Activated CD8-positive, alpha-beta memory T cell treated with anti-CD3 and anti-CD28 coated beads for 24 hours (primary cell): ENCODE data around the gene BMP7.

ENCODE experiments used
- DNase-seq: peaks from one replicate; pipeline ENCODE4 v3.0.0-alpha.2; 2020

Gene BMP7

DNA sequence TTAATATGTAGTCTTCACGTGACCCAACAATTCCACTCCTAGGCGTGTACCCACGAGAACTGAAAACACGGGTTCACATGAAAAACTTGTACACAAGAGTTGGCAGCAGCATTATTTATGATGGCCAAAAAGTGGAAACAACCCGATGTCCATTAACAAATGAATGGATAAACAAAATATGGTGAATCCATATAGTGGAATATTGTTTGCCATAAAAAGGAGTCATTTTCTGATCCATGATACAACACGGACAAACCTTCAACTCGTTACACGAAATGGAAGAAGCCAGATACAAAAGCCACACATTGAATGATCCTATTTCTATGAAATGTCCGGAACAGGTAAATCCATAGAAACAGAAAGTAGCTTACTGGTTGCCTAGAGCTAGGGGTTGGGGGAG is 78.4 kb downstream of the BMP7 start:
- no peak for DNase-seq

- DNase-seq, result no peak
Observed at GRCh38 chr20:57187068-57187634, 79.3 kb downstream of the BMP7 start.

- no peak for DNase-seq
Observed at GRCh38 chr20:57186192-57186591, 80.2 kb downstream of the BMP7 start.

DNA sequence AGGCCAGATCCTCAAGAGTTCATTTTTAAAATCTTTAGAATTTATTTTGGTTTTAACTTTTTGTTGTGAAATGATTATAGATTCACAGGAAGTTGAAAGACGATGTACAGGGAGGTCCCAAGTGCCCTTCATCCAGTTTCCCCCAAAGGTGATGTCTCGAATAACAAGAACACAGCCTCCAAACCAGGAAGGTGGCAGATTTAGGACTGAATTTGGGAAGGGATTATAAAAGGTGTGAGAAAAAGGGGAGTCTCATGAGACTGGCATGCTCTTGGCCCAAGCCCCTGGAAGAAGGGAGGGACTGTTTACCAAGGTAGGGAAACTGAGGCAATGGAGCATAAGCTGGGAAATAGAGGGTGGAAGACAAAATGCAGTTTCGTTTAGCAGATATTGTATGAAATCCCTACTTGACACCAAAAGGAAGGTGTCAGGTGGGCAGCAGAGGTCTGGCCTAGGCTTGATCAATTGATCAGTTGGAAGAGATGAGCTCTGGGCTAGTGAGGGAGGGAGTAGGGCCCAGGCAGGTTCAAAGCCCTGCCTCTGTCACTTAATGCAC is 81.2 kb downstream of the BMP7 start:
- DNase-seq, result no peak

GRCh38 chr20:57183457-57184009 is 82.9 kb downstream of the BMP7 start:
- no peak for DNase-seq

- DNase-seq, result no peak
Observed at GRCh38 chr20:57181639-57182038, 84.8 kb downstream of the BMP7 start.

DNA sequence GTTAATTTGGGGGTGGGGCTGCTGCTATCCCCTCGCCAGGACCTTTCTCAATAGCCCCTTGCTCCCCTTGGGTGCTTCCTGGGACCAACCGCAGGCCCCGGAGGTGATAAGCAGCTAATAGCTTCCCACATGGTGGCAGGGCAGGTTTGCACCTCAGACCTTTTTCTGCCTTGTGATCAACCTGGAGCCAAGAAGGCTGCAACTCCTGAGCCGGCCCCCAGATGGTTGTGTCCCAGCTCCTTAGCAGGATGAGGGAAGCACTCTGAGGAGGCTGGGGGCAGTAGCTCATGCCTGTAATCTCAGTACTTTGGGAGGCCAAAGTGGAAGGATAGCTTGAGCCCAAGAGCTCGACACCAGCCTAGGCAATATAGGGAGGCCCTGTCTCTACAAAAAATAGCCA is 85.5 kb downstream of the BMP7 start:
- no peak for DNase-seq

DNA sequence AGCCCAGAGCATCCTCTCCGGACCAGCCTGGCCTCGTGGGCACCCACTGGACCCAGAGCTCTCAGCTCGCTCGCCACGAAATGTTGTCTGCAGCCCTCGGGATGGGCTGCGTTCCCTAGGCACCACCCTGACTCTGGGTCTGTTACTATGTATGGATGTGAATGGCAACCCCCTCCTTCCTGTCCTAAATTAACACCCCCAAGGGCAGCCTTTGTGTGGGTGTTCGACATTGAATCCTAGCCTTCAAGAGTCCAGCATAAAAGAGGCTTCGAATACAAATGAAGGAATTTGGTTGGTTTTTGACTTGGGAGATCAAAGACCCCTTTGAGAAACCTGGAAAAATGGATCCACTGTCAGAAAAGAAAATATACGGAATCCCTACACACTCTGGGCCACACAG is 86.1 kb downstream of the BMP7 start:
- DNase-seq, result no peak

DNA sequence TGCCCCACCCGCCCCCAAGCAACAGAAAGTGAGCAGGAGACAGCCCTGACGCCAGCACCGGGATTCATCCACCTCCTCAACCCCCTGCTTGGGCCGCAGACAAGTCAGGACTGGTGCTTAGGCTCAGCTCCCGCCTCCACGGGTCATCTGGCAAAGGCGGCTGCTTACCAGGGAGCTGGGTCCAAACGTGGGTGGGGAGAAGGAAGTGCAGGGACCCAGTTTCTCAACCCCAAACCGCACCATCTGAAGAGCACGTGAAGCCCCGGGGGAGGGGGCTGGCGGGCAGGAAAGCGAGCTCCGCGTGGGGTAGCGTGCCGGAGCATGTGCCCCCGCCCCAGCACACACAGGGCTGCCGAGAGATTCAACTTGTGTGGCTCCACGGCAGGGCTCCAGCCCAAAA is 87.2 kb downstream of the BMP7 start:
- no peak for DNase-seq

DNA sequence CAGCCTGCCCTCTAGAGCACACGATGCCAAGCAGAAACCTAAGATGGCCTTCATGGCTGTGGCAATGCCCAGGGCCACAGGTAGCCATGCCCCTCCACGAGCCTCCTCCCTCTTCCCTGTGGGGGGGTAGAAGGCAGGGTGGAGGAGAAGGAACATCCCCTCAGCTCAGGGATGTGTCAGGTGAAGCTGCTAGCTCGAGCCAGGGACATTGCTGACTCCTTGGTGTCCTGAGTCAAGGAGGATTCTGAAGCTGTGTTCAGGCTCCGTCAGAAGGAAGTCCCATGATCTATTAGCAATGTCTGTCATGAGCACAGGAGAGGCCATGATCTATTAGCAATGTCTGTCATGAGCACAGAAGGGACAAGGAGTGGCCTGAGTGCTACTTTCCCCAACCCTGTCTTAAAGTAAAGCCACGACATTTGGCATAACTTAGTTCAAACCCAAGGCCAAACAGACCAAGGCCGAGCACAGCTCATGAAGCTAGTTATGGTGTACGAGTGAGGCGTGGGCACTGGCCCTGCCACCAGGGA is 87.8 kb downstream of the BMP7 start:
- DNase-seq, result no peak

- no peak for DNase-seq
Observed at GRCh38 chr20:57177636-57178280, 88.7 kb downstream of the BMP7 start.

DNA sequence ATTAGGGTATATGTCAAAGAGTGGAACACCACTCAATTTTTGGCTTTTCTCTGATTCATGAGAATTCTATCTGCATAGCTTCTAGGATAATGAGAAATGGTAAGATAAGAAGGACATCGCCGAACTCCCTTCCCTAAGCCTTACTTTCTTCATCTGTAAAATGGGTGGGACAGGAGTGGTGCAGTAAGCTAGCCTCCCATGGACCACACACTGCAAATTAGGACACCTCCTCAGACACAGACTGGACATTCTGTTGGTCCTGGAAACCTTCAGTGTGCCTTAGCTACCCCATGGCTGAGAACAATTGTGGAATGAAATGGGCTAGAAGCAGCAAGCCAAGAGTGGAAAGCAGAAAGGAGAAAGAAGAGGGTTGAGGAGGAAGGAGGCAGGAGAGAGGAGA is 89.6 kb downstream of the BMP7 start:
- DNase-seq, result no peak

- DNase-seq, result no peak
Observed at GRCh38 chr20:57175397-57176010, 90.9 kb downstream of the BMP7 start.

- DNase-seq, result no peak
Observed at GRCh38 chr20:57174737-57175136, 91.7 kb downstream of the BMP7 start.

DNA sequence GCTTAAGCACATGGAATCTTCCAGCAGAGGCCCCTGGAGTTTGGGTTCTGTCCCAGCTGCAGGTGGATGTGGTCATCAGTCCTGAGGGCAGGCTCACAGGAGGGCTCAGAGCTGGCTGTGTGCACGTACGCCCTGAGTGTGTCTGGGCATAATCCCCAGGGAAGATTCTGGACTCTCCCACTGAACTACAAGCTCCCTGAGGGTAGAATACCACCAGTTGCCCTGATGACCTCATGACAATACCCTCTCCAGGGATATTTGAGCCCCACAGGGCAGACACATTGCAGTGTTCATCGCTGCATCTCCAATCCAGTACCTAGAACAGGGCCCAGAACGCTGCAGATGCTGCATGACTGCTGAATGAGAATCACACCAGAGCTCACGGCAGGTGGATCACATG is 92.5 kb downstream of the BMP7 start:
- DNase-seq, result no peak

DNA sequence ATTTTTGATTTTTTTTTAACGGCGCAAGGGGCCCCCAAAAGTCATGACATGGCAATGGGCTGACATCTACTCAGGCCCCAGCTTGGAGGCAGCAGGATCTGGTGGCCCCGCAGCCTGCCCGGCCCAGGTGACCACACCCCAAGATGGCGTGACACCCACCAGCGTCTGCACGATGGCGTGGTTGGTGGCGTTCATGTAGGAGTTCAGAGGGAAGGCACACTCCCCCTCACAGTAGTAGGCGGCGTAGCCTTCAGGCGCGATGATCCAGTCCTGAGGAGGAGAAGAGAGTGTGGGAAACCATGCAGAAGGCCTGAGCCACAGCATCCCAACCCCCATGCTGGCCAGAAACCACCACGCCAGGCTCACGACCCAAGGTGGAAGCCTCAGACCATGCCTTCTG is 93.4 kb downstream of the BMP7 start:
- no peak for DNase-seq

DNA sequence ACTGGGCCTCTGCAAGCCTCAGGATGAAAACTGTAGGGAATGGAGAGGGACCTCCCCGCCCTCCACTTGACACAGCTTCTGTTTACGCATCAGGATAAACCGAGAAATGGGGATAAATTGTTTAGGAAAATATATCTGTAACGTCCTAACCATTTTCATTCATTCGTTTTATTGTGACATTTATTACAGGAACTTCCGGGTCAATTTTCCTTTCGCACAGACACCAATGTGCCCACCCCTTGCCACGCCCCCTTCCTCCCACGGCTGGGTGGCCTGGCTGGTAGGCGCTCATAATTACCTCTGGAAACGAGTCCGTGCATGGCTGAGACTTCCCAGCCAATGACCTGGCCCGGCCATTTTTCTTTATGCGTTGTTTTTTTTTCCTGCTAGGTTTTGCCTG is 96.1 kb downstream of the BMP7 start:
- DNase-seq, result no peak

- DNase-seq, result no peak
Observed at GRCh38 chr20:57169162-57169561, 97.3 kb downstream of the BMP7 start.

DNA sequence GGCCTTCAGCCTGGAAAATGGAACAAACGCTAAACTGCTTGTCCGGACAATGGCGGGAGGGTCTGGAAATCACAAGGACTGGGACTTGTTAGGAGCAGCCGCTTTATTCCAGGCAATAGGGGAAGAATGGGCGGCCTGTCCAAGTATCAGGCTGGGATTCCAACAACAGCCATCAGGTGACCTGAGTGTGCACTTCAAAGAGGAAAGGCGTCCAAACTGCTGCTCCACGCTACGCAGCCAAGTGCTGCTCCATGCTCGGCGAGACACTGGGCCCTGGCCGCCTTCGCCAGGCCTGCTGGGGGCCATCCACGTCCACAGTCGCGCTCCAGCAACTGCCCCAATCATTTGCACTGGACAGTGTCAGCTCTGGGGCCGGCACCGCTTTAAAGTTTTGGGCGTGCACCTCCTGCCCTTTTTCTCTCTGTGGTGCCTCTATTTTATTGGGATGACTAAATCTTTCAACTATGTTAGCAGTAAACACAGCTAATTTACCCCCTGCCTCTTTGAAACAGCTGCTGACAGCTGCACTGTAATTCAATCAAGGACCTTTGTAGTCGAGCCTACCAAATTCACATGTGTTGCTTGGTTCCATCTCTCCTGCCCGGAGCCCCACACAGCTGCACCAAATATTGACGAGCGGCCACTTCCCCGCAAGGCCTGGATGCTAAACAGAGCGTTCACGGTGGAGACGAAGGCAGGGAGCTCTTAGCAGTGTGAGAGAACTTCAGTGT is 98.3 kb downstream of the BMP7 start:
- DNase-seq, result no peak

- no peak for DNase-seq
Observed at GRCh38 chr20:57167292-57167655, 99.2 kb downstream of the BMP7 start.

- no peak for DNase-seq
Observed at GRCh38 chr20:57166568-57167291, 99.7 kb downstream of the BMP7 start.

GRCh38 chr20:57165427-57166004 is 100.9 kb downstream of the BMP7 start:
- no peak for DNase-seq
